ES-I3 (cell line): ENCODE data around the gene USP25.

ENCODE experiments used
- H3K36me3 ChIP-seq: 2 replicates; pipeline ENCODE4 v1.6.1; 2013; ENCODE audit warnings: mild to moderate bottlenecking, low read length, control low read depth, moderate library complexity; ENCODE audit not compliant: insufficient read depth
- H3K4me1 ChIP-seq: 2 replicates; pipeline ENCODE4 v1.6.1; 2013; ENCODE audit warnings: mild to moderate bottlenecking, control low read depth, low read length; ENCODE audit not compliant: insufficient read depth
- H3K9ac ChIP-seq: 2 replicates; pipeline ENCODE4 v1.6.1; 2013; ENCODE audit warnings: low read depth, mild to moderate bottlenecking, low read length, moderate library complexity
- H3K9me3 ChIP-seq: 2 replicates; pipeline ENCODE4 v1.6.1; 2013; ENCODE audit warnings: mild to moderate bottlenecking, low read length, moderate library complexity; ENCODE audit not compliant: control insufficient read depth, insufficient read depth

The USP25 gene

GRCh38 chr21:15759469-15759868 lies 29.7 kb downstream of the USP25 start:
- peaks cover 31% of the 10 kb centered on the region; the same call in 1 of the 2 replicates for H3K4me1 ChIP-seq
- no peaks in the 10 kb centered on the region for H3K36me3 ChIP-seq
- H3K9me3 ChIP-seq = peaks cover 17% of the 10 kb centered on the region; the same call in 1 of the 2 replicates
- H3K9ac ChIP-seq = no peak overlapping the region

- H3K9me3 ChIP-seq = peaks cover 8% of the 10 kb centered on the region; the same call in 1 of the 2 replicates
- no peaks in the 10 kb centered on the region for H3K36me3 ChIP-seq
- H3K9ac ChIP-seq = no peak overlapping the region
Observed at GRCh38 chr21:15761507-15762100, 31.8 kb downstream of the USP25 start.

GRCh38 chr21:15763359-15763758 lies 33.6 kb downstream of the USP25 start:
- Histone ChIP-seq H3K36me3 (no peaks in the 10 kb centered on the region; the same call in 1 of the 2 replicates), H3K9ac (no peak overlapping the region), H3K4me1 (peaks cover 24% of the 10 kb centered on the region; the same call in 1 of the 2 replicates), H3K9me3 (no peaks in the 10 kb centered on the region)

More at GRCh38 chr21:15761507-15762100, 31.8 kb downstream of the USP25 start:
- H3K4me1 ChIP-seq = peaks cover 20% of the 10 kb centered on the region; the same call in 1 of the 2 replicates

- Histone ChIP-seq H3K9me3 (no peaks in the 10 kb centered on the region), H3K4me1 (peaks cover 17% of the 10 kb centered on the region; the same call in 1 of the 2 replicates), H3K36me3 (no peaks in the 10 kb centered on the region; the same call in 1 of the 2 replicates), H3K9ac (no peak overlapping the region)
Observed at GRCh38 chr21:15764878-15765277, 35.1 kb downstream of the USP25 start.

- Histone ChIP-seq H3K36me3 (no peaks in the 10 kb centered on the region; the same call in 1 of the 2 replicates), H3K4me1 (peaks cover 5% of the 10 kb centered on the region; the same call in 1 of the 2 replicates), H3K9ac (no peak overlapping the region), H3K9me3 (no peaks in the 10 kb centered on the region)
Observed at GRCh38 chr21:15766952-15767603, 37.3 kb downstream of the USP25 start.

GRCh38 chr21:15768045-15768601 lies 38.3 kb downstream of the USP25 start:
- H3K9ac ChIP-seq = no peak overlapping the region
- no peaks in the 10 kb centered on the region; the same call in 1 of the 2 replicates for H3K36me3 ChIP-seq
- no peaks in the 10 kb centered on the region for H3K9me3 ChIP-seq
- H3K4me1 ChIP-seq = peaks cover 5% of the 10 kb centered on the region; the same call in 1 of the 2 replicates

- Histone ChIP-seq H3K9me3 (no peaks in the 10 kb centered on the region), H3K4me1 (peaks cover 5% of the 10 kb centered on the region; the same call in 1 of the 2 replicates), H3K36me3 (no peaks in the 10 kb centered on the region; the same call in 1 of the 2 replicates), H3K9ac (no peak overlapping the region)
Observed at GRCh38 chr21:15768853-15769252, 39.1 kb downstream of the USP25 start.

GRCh38 chr21:15771311-15771710 lies 41.5 kb downstream of the USP25 start:
- no peaks in the 10 kb centered on the region; the same call in 1 of the 2 replicates for H3K36me3 ChIP-seq
- H3K9ac ChIP-seq = no peak overlapping the region
- peaks cover 16% of the 10 kb centered on the region for H3K4me1 ChIP-seq
- no peaks in the 10 kb centered on the region for H3K9me3 ChIP-seq

GRCh38 chr21:15772654-15773053 lies 42.9 kb downstream of the USP25 start:
- Histone ChIP-seq H3K4me1 (peaks cover 16% of the 10 kb centered on the region), H3K9ac (no peak overlapping the region), H3K36me3 (no peaks in the 10 kb centered on the region), H3K9me3 (no peaks in the 10 kb centered on the region)

GRCh38 chr21:15774590-15774989 lies 44.8 kb downstream of the USP25 start:
- Histone ChIP-seq H3K9ac (no peak overlapping the region), H3K36me3 (no peaks in the 10 kb centered on the region), H3K4me1 (peaks cover 11% of the 10 kb centered on the region), H3K9me3 (no peaks in the 10 kb centered on the region)

GRCh38 chr21:15775291-15775690 lies 45.5 kb downstream of the USP25 start:
- no peaks in the 10 kb centered on the region for H3K36me3 ChIP-seq
- no peaks in the 10 kb centered on the region for H3K9me3 ChIP-seq
- no peak overlapping the region for H3K9ac ChIP-seq
- H3K4me1 ChIP-seq = peaks cover 11% of the 10 kb centered on the region

- H3K9ac ChIP-seq = no peak overlapping the region
Observed at GRCh38 chr21:15775981-15776380, 46.2 kb downstream of the USP25 start.

GRCh38 chr21:15776818-15777217 lies 47.0 kb downstream of the USP25 start:
- Histone ChIP-seq H3K9ac (no peak overlapping the region), H3K4me1 (peaks cover 11% of the 10 kb centered on the region), H3K9me3 (no peaks in the 10 kb centered on the region), H3K36me3 (peaks cover under 1% of the 10 kb centered on the region; the same call in 1 of the 2 replicates)

More at GRCh38 chr21:15775981-15776380, 46.2 kb downstream of the USP25 start:
- H3K4me1 ChIP-seq = peaks cover 11% of the 10 kb centered on the region
- no peaks in the 10 kb centered on the region for H3K9me3 ChIP-seq
- H3K36me3 ChIP-seq = no peaks in the 10 kb centered on the region

GRCh38 chr21:15781986-15782385 lies 52.2 kb downstream of the USP25 start:
- no peaks in the 10 kb centered on the region for H3K4me1 ChIP-seq
- peaks cover 10% of the 10 kb centered on the region for H3K36me3 ChIP-seq
- H3K9ac ChIP-seq = no peak overlapping the region
- H3K9me3 ChIP-seq = peaks cover 3% of the 10 kb centered on the region; the same call in 1 of the 2 replicates
